ENCODE data around the gene FKBP7. TPM values are rescaled to one million over a fixed set of nuclear protein-coding genes. Genes with fewer than 3 reads are reported as not detected.
A peak's percentile ranks its signal among the peaks of the same experiment; 100 is the strongest.
"Not testable (repeated sequence)": the region's sequence is repeated elsewhere in the genome, so short reads cannot be mapped to it uniquely, and the experiment has no call there.

The FKBP7 gene
- total RNA-seq, 2 donors from 2014 or later: 2.4 to 3.5 TPM

- DNase-seq (no peak), ATAC-seq (no peak)
- intact Hi-C loops (cut with DNase I, micrococcal nuclease): no loop called here
Observed at GRCh38 chr2:178498137-178498536, 19.7 kb upstream of the FKBP7 start.

- ATAC-seq: peak; percentile 99
- peak in 1 of 2 donors; percentile 33 for DNase-seq
Observed at GRCh38 chr2:178496049-178496448, 17.6 kb upstream of the FKBP7 start.

GRCh38 chr2:178491612-178492011 is 13.2 kb upstream of the FKBP7 start:
- ATAC-seq: no peak
- DNase-seq: no peak
- intact Hi-C loops (cut with DNase I, micrococcal nuclease): no loop called here

More at GRCh38 chr2:178496049-178496448, 17.6 kb upstream of the FKBP7 start:
- intact Hi-C loops (cut with DNase I, micrococcal nuclease): no loop called here

GRCh38 chr2:178485356-178485755 is 7.0 kb upstream of the FKBP7 start:
- DNase-seq: no peak
- no peak for ATAC-seq
- intact Hi-C loops (cut with DNase I, micrococcal nuclease): no loop called here

GRCh38 chr2:178484245-178485041 is 6.0 kb upstream of the FKBP7 start:
- DNase-seq (peak in 1 of 2 donors; percentile 41), ATAC-seq (no peak)
- intact Hi-C loops (cut with DNase I, micrococcal nuclease): no loop called here

- ATAC-seq (no peak), DNase-seq (no peak)
- intact Hi-C loops (cut with DNase I, micrococcal nuclease): no loop called here
Observed at GRCh38 chr2:178482437-178482836, 4.0 kb upstream of the FKBP7 start.

GRCh38 chr2:178480227-178481181 is 2.1 kb upstream of the FKBP7 start, which contains the start of gene PLEKHA3:
Gene PLEKHA3, plus strand, starts transcription at chr2:178480457. Its CDS starts 413 bp downstream, at chr2:178480870.
- intact Hi-C loops (cut with DNase I, micrococcal nuclease): no loop called here
- ATAC-seq (peak; percentile 90), DNase-seq (peak; percentile 96 to 97)

GRCh38 chr2:178479758-178480226 is 1.4 kb upstream of the FKBP7 start:
- intact Hi-C loops (cut with DNase I, micrococcal nuclease): no loop called here
- ATAC-seq (no peak), DNase-seq (no peak)

- intact Hi-C loops (cut with DNase I, micrococcal nuclease): no loop called here
- ATAC-seq (no peak), DNase-seq (no peak)
Observed at GRCh38 chr2:178479275-178479616, 846 bp upstream of the FKBP7 start.

- intact Hi-C loops (cut with DNase I, micrococcal nuclease): no loop called here
- DNase-seq: peak in 1 of 2 donors; percentile 38
Observed at GRCh38 chr2:178478130-178478438, 316 bp downstream of the FKBP7 start.

GRCh38 chr2:178477443-178478129 is 814 bp downstream of the FKBP7 start:
- intact Hi-C loops (cut with DNase I, micrococcal nuclease): no loop called here
- DNase-seq (no peak), ATAC-seq (no peak)

More at GRCh38 chr2:178478130-178478438, 316 bp downstream of the FKBP7 start:
- no peak for ATAC-seq

GRCh38 chr2:178476477-178476876 is 1.9 kb downstream of the FKBP7 start:
- intact Hi-C loops (cut with DNase I, micrococcal nuclease): no loop called here
- no peak for DNase-seq
- ATAC-seq: no peak

GRCh38 chr2:178474560-178474959 is 3.8 kb downstream of the FKBP7 start:
- DNase-seq: no peak
- intact Hi-C loops (cut with DNase I, micrococcal nuclease): no loop called here
- ATAC-seq: no peak

GRCh38 chr2:178473931-178474330 is 4.5 kb downstream of the FKBP7 start:
- ATAC-seq: no peak
- intact Hi-C loops (cut with DNase I, micrococcal nuclease): no loop called here
- no peak for DNase-seq

GRCh38 chr2:178473373-178473772 is 5.0 kb downstream of the FKBP7 start:
- DNase-seq (no peak), ATAC-seq (no peak)
- intact Hi-C loops (cut with DNase I, micrococcal nuclease): no loop called here

- ATAC-seq; DNase-seq; intact Hi-C loops (cut with DNase I, micrococcal nuclease): not testable (repeated sequence)
Observed at GRCh38 chr2:178471313-178471712, 7.1 kb downstream of the FKBP7 start.

GRCh38 chr2:178469219-178469849 is 9.1 kb downstream of the FKBP7 start:
- intact Hi-C loops (cut with DNase I, micrococcal nuclease): no loop called here
- ATAC-seq: no peak

GRCh38 chr2:178457390-178457886 is 21.0 kb downstream of the FKBP7 start:
- ATAC-seq (no peak), DNase-seq (no peak)
- intact Hi-C loops (cut with DNase I, micrococcal nuclease): no loop called here

More at GRCh38 chr2:178469219-178469849, 9.1 kb downstream of the FKBP7 start:
- DNase-seq: no peak

All from left colon (tissue), 2 donors.